ENCODE results near the gene KMT2A.

DNA sequence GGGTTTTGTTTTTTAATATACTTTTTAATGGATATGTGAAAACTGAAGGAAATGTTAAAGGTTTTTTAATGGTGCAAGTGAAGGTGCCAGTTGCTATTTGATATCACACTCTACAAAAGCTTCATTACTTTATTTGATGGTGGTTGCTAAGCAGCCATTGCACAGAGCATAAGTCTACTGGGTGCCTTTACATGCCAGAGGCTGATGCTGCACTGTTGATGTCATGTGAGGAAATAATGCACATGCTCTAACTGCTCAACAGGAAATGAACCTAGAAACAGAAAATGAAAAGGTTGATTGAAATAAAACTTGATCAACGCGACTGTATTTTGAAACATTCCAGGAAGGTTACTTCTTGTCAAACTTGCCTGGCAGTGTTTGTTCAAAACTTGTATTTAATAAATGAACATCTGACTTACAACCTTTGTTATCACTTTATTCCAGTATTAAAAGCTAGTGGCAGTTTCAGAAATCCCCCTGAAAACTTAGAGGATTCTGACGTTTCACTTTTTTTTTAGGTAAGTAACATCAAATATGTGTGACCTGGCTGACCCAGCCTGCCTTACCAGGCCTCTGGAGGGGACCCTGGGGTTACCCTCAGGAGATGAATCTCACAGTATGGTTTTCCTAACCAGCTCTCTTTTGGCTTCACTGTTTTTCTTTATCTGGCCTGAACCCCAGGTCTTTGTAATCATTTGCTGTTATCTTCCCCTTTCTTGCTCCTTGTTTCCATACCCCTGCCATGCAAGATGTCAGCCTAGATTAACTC, 37.3 kb upstream of the KMT2A start:
- TF ChIP-seq, protein P1, sequence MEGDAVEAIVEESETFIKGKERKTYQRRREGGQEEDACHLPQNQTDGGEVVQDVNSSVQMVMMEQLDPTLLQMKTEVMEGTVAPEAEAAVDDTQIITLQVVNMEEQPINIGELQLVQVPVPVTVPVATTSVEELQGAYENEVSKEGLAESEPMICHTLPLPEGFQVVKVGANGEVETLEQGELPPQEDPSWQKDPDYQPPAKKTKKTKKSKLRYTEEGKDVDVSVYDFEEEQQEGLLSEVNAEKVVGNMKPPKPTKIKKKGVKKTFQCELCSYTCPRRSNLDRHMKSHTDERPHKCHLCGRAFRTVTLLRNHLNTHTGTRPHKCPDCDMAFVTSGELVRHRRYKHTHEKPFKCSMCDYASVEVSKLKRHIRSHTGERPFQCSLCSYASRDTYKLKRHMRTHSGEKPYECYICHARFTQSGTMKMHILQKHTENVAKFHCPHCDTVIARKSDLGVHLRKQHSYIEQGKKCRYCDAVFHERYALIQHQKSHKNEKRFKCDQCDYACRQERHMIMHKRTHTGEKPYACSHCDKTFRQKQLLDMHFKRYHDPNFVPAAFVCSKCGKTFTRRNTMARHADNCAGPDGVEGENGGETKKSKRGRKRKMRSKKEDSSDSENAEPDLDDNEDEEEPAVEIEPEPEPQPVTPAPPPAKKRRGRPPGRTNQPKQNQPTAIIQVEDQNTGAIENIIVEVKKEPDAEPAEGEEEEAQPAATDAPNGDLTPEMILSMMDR (IDR thresholded peaks at IDR 0.05), result no peak
- TF ChIP-seq POLR2A (IDR thresholded peaks at IDR 0.05), result no peak
